RWPE2 (cell line): Measurements from ENCODE around the gene NAT9.

ENCODE experiments used
- ATAC-seq: fragments of 200-7000 bp; cut with Tn5 transposase; 3 replicates; pipeline ENCODE4 v1.9.1; 2021; ENCODE audit warnings: low read depth
- DNase-seq: peaks from one replicate; pipeline ENCODE4 v3.0.0-alpha.2; 2020; ENCODE audit warnings: low spot score
- H3K27ac ChIP-seq: fragments of 450-650 bp; 2 replicates; pipeline ENCODE4 v1.5.1; 2017; ENCODE audit warnings: mild to moderate bottlenecking; ENCODE audit not compliant: poor library complexity, severe bottlenecking
- H3K27me3 ChIP-seq: fragments of 250-450 bp; sonication (Bioruptor Pico); 2 replicates; pipeline ENCODE4 v1.5.1; 2021; ENCODE audit warnings: mild to moderate bottlenecking, moderate library complexity; ENCODE audit not compliant: insufficient read depth, poor library complexity, severe bottlenecking
- H3K36me3 ChIP-seq: fragments of 250-450 bp; sonication (Bioruptor Pico); 2 replicates; pipeline ENCODE4 v1.5.1; 2020; ENCODE audit warnings: low read depth, mild to moderate bottlenecking, moderate library complexity
- H3K4me1 ChIP-seq: fragments of 250-450 bp; sonication (Bioruptor Pico); 2 replicates; pipeline ENCODE4 v1.5.1; 2021; ENCODE audit warnings: mild to moderate bottlenecking, moderate library complexity; ENCODE audit not compliant: insufficient read depth, poor library complexity, severe bottlenecking
- H3K4me3 ChIP-seq: fragments of 250-450 bp; sonication (Bioruptor Pico); 2 replicates; pipeline ENCODE4 v1.5.1; 2021; ENCODE audit warnings: mild to moderate bottlenecking, moderate library complexity; ENCODE audit not compliant: severe bottlenecking
- H3K9me3 ChIP-seq: fragments of 250-450 bp; sonication (Bioruptor Pico); 2 replicates; pipeline ENCODE4 v1.5.1; 2021; ENCODE audit warnings: mild to moderate bottlenecking, moderate library complexity; ENCODE audit not compliant: severe bottlenecking
- TF ChIP-seq, protein P1 (sequence below): fragments of 450-650 bp; IDR thresholded peaks from one replicate; pipeline ENCODE4 v1.5.1; 2017; ENCODE audit warnings: mild to moderate bottlenecking, moderate library complexity; ENCODE audit not compliant: poor library complexity, severe bottlenecking

NAT9 gene

DNA sequence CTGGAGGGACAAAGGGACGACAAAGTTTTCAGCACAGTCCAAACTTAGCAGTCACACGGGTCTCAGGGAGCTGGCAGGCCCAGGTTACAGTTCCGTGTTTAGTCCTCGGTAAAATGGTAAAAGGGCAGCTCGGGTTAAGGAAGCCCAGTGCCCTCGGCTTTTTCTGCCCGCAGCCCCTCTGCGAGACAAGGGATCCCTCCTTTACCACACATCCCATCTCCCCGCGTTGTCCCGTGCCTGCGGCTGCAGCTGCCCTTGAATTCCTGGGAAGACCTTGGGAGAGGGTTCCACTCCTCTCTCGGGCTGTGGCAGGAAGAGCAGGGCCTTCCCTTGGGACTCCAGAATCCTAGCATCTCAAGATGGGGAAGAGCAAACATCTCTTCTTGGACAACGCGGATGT, 46.3 kb downstream of the NAT9 start:
- ATAC-seq (no peak), DNase-seq (no peak)
- TF ChIP-seq, protein P1, sequence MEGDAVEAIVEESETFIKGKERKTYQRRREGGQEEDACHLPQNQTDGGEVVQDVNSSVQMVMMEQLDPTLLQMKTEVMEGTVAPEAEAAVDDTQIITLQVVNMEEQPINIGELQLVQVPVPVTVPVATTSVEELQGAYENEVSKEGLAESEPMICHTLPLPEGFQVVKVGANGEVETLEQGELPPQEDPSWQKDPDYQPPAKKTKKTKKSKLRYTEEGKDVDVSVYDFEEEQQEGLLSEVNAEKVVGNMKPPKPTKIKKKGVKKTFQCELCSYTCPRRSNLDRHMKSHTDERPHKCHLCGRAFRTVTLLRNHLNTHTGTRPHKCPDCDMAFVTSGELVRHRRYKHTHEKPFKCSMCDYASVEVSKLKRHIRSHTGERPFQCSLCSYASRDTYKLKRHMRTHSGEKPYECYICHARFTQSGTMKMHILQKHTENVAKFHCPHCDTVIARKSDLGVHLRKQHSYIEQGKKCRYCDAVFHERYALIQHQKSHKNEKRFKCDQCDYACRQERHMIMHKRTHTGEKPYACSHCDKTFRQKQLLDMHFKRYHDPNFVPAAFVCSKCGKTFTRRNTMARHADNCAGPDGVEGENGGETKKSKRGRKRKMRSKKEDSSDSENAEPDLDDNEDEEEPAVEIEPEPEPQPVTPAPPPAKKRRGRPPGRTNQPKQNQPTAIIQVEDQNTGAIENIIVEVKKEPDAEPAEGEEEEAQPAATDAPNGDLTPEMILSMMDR: no peak
- Histone ChIP-seq H3K36me3 (no peaks in the 10 kb centered on the region), H3K27me3 (no peaks in the 10 kb centered on the region), H3K9me3 (no peaks in the 10 kb centered on the region), H3K4me3 (no peak overlapping the region), H3K4me1 (no peaks in the 10 kb centered on the region), H3K27ac (no peak overlapping the region)

DNA sequence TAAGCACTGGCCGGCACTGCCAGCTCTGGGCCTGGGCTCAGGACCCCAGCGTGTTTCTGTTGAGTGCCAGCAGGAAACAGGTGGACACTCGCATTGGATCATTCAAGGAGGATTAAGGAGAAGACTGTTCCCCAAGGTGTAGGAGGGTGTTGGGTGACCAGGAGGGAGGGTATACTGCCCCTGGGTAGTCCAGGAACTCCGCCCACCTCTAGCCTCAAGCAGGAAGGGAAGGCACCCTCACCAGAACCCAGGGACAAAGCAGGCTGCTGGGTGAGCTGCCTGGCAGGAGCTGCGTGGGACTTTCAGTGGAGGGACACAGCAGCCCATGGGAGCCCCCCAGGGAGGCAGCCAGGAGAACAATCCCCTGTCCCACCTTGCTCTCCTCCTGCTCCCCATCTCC, 46.8 kb downstream of the NAT9 start:
- DNase-seq (no peak), ATAC-seq (no peak)
- TF ChIP-seq, protein P1: no peak
- Histone ChIP-seq H3K4me3 (no peak overlapping the region), H3K27me3 (no peaks in the 10 kb centered on the region), H3K27ac (no peak overlapping the region), H3K36me3 (no peaks in the 10 kb centered on the region), H3K4me1 (no peaks in the 10 kb centered on the region), H3K9me3 (no peaks in the 10 kb centered on the region)

DNA sequence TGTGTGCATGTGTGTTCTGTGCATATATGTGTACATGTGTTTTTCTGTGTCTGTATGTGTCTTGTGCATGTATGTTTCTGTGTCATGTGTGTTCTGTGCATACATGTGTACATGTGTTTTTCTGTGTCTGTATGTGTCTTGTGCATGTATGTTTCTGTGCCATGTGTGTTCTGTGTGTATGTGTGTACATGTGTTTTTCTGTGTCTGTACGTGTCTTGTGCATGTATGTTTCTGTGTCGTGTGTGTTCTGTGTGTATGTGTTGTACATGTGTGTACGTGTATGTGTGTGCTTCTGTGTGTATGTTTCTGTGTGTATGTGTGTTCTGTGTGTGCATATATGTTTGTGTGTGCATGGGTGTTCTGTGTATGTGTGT, 47.5 kb downstream of the NAT9 start:
- TF ChIP-seq, protein P1: no peak
- DNase-seq: no peak
- H3K4me3 ChIP-seq: no peak overlapping the region
- H3K27me3 ChIP-seq: no peaks in the 10 kb centered on the region
- ATAC-seq: no peak
- H3K9me3 ChIP-seq: no peaks in the 10 kb centered on the region
- no peaks in the 10 kb centered on the region for H3K36me3 ChIP-seq
- no peak overlapping the region for H3K27ac ChIP-seq
- H3K4me1 ChIP-seq: no peaks in the 10 kb centered on the region

DNA sequence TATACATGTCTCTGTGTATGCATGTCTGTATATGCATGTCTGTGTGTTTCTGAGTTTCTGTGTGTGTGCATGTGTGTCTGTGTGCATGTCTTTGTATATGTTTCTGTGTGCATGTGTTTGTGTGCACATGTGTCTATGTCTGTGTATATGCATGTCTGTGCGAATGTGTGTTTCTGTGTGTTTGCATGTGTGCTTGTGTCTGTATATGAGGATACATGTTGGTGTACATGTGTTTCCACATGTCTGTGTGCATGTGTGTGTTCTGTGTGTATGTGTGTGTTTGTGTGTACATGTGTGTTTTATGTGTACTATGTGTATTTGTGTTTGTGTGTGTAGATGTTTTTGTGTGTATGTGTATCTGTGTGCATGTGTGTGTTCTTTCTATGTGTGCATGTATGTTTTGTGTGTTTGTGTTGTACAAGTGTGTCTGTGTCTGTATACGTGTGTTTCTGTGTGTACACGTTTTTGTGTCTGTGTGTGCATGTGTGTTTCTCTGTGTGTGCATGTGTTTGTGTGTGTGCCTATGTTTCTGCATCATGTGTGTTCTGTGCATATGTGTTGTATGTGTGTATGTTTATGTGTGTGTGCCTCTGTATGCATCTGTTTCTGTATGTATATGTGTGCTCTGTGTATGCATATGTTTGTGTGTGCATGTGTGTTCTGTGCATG, 48.0 kb downstream of the NAT9 start:
- Histone ChIP-seq H3K4me3 (no peak overlapping the region), H3K27me3 (no peaks in the 10 kb centered on the region), H3K9me3 (no peaks in the 10 kb centered on the region), H3K4me1 (no peaks in the 10 kb centered on the region), H3K36me3 (no peaks in the 10 kb centered on the region), H3K27ac (no peak overlapping the region)
- TF ChIP-seq, protein P1: no peak
- ATAC-seq (no peak), DNase-seq (no peak)

DNA sequence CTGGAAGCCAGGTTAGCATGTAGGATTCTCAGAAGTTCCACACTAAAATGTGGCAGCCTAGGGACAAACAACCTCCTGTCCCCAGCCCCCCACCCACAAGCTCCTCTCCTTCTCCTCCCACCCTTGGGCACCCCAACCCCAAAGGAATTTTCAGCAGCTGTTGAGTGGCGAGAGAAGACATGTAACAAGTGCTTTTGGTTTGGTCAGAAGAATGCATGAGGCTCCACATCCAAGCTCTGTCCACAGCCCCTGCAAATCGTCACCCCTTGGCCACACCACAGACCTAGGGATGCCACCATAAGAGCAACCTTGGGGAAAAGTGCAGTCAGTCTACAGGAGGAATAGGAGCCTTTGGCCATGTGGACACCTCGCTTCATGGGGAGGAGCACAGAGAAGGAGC, 51.0 kb downstream of the NAT9 start:
- Histone ChIP-seq H3K27me3 (no peaks in the 10 kb centered on the region), H3K9me3 (no peaks in the 10 kb centered on the region), H3K4me1 (no peaks in the 10 kb centered on the region), H3K4me3 (no peak overlapping the region), H3K27ac (no peak overlapping the region), H3K36me3 (no peaks in the 10 kb centered on the region)
- ATAC-seq (no peak), DNase-seq (no peak)
- TF ChIP-seq, protein P1: no peak
